NCI-H82 treated with DMSO at 0.1 percent for 48 hours (cell line): ENCODE measurements around the gene B3GNT7.

Experiments used
- DNase-seq: peaks from one replicate; lab custom pipeline; 2025; ENCODE audit not compliant: unreplicated experiment; lab: John Stamatoyannopoulos, UW

B3GNT7 gene

DNA sequence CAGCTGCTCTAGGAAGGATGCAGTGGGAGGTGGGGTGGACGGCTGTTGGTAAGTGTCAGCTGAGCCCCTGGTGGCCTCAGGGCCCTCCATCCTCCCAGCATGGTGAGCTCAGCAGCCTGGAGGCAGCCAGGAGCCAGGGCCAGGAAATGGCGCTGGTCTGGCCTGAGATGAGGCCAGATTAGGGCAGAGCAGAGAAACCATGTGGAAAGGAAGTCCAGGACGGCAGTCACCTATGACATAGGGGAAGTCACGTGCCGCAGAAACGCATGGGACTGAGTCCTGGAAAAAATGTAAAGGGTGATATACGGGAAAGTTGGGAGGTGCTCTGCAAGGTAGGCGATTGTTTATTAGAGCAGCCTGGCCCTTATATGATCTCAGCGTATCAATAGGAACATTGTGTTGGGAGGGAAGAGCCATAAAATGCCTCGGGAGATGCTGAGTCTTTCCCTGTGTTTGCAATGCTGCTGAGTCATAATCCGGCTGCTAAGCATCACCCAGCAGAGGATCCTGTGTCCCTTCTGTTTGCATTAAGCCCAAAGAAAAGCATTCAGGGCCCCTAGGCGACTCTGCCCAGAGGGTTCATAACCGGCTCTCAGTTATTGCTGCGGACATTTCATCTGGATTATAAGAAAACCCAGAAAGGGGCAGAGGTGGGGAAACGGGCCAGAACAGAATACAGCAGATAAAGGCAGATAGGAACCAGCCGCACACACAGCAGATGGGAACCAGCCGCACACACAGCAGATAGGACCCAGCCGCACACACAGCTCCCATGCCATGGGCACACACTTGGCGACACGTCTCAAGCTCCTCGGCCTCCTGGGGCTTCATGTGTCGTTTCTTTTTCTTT, 30.3 kb upstream of the B3GNT7 start:
- peak; percentile 52 for DNase-seq

DNA sequence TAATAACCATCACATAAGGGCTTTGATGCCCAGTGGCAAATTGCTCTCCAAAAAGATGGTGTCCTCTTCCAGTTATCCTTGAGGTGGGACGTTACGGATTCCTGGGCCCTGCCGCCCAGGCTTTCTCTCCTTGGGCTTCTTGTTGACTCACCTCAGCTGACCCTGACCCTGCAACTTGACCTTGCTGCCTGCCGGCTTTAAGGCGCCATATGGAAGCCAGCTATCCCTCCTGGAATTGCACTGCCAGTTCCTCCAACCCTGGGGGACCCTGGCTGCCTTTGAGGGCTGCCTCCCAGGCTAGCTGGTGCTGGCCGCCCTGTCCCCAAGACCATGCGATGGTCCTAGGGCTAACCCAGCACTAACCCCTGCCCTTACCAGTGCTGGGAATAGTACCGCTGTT, 28.3 kb upstream of the B3GNT7 start:
- DNase-seq: no peak

DNA sequence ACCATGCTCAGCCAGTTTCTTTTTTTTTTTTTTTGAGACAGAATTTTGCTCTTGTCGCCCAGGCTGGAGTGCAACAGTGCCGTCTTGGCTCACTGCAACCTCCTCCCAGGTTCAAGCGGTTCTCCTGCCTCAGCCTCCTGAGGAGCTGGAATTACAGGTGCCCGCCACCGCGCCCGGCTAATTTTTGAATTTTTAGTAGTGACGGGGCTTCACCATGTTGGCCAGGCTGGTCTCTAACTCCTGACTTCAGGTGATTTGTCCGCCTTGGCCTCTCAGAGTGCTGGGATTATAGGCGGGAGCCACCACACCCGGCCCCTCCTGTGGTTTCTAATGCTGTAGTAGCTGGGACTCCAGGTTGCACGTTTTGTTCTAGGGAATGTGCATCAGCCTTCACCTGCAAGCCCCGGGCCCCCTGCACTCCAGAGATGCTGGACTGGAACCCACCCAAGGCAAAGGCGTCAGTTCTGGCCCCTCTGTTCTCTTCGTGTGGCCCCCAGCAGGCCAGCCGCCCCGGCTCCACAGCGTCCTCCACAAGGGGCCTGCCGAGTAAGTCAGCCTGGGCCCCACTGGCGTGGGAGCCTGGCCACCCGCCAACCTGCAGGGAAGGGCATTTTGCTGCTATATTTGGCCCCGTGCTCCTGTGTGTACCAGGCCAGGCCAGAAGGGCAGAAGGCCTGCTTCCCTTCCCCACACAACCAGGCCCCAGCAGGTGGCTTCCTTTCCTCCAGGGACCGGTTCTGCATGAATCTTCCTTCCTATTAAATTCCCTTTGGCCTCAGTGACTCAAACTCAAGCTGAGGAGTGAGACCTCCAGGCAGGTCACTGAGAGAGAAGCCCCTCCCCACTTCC, 25.7 kb upstream of the B3GNT7 start:
- no peak for DNase-seq

DNA sequence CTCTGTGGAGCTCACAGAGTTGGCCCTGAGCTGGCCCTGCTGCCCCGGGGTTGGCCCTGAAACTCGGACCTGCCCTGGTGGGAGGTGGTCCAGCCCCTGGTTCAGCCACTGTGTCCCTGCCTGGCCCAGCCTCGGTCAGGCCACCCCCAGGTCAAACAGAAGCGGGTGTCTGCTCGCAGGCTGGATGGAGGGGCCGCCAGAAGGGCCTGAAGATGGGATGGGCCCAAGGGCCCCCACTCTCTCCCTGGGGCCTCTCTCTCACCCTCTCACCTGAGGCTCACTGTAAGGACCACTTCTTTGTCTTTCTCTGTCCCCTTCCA, 25.1 kb upstream of the B3GNT7 start:
- no peak for DNase-seq

DNA sequence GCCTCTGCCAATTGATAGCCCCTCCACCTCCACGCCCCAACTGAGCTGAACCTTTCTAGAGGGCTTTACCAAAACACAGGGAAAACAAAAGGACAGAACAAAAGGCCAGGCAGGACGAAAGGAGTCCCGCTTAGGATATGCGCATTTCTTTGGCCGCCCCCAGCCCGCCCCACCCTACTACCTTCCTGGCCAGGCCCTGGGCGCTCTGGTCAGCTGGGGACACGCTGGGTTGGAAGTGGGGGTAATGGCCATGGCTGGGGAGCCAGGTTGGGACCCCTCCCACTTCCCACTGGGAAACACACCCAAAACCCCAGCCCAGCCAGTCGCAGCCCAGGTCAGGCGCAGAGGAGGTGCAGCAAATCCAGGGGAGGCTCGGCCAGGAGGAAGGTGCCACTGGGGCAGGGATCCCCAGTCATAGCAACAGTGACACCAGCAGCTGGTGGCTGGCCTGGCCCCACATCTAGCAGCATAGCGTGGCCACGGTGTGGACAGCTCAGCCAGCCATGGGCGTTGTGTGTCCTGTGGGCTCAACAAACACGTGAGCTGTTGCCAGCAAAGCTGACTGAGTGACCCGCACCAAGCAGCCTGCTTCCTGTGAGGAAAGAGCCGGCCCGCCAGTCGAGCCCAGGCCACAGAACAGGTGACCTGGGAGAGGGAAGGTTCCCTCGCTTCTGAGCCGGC, 24.6 kb upstream of the B3GNT7 start:
- no peak for DNase-seq

DNA sequence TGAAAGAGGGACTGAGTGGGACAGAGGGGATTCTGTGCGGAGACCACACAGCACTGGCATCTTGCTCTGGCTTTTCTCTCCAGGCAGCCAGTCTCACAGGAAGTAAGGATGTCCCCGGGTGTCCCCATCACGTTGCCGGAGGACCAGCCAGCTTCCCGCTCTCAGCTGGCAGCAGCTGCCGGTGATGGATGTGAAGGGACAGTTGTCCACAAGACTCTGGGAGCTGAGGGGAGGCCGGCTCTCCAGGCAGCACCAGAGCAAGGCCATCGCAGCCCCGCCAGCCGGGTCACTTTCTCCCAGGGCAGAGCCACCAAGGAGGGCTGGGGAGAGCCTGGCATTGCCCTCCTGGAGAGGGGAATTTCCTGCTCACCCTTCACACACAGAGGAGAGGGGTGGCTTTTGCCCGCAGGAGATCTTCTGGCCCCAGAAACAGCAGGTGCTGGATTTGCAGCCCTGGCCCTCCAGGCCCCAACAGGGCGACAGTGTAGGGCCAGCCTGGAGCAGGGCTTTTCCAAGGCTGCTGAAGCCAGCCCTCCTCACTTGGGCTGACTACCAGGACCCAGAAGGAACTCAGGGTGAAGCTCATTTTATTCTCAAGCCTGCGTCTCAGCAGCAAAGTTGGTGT, 24.0 kb upstream of the B3GNT7 start:
- no peak for DNase-seq

DNA sequence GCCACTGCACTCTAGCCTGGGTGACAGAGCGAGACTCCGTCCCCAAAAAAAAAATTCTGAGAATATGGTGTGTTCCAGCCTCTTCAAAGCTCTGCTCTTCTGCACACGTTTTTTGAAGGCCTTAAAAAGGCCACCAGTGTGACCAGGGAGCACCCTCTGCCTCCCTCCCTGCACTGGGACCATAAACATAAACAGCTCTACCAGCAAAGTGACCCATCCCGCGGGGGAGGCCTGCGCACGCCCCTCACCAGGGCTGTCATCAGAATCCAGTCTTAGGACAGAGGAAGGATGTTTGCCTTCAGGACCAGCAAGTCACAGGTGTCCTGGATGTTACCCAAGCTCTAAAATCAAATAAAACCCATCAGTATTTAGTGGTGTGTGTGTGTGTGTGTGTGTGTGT, 23.2 kb upstream of the B3GNT7 start:
- no peak for DNase-seq

DNA sequence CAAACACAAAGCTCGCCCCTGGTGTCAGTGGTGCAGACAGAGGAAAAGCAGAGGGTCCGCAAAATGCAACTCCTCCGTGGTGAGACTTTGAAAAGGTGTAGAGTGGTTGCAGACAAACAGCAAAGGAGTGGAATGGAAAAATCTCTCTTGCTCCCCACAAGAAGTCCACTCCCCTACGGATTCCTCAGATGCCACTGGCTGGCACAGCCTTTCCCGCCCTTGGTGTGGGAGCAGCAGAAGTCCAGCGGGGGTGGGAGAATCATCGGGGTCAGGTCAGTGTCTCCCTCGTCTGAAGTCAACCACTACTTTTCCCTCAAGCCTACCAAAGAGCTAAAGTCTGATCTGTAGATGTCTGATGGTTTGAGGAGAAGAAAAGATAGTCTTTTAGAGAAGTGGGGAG, 22.3 kb upstream of the B3GNT7 start:
- no peak for DNase-seq

DNA sequence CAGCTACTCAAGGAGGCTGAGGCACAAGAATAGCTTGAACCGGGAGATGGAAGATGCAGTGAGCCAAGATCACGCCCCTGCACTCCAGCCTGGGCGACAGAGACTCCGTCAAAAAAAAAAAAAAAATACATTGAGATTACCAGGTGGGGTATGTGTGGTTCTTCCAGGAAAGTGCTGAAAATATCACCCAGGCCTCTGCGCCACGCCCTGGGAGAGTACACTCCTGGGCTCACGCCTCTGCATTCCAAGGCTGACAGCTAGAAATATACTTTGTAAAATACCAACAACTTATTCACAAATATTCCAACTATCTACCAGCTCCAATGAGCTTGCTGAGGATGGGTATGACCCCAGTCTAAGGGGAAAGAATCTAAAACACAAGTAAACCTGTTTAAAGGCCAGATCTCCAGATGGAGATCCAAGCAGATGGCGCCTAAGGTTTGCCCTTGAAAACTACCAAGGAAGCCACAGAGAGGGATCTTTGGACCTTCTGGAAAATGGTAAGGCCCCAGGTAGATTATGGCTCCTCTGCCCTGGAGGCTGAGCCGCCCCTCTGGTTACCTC, 21.6 kb upstream of the B3GNT7 start:
- no peak for DNase-seq

DNA sequence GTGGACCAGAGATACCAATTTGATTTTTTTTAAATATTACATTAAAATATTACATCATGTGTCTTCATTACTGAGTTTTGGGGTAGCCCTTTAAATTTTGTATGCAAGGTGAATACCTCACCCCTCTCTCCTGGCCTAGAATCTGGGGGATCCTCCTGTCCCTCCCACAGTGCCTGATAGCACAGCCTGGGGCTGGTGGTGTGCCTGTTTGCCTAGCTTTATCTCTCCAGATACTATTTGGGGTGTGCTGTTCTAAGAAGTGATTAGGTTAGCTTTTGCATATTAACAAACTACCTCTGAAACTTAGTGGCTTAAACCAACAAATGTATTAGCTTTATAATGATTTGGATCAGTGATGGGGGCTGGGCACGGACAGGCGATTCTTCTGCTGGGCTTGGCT, 20.7 kb upstream of the B3GNT7 start:
- no peak for DNase-seq

DNA sequence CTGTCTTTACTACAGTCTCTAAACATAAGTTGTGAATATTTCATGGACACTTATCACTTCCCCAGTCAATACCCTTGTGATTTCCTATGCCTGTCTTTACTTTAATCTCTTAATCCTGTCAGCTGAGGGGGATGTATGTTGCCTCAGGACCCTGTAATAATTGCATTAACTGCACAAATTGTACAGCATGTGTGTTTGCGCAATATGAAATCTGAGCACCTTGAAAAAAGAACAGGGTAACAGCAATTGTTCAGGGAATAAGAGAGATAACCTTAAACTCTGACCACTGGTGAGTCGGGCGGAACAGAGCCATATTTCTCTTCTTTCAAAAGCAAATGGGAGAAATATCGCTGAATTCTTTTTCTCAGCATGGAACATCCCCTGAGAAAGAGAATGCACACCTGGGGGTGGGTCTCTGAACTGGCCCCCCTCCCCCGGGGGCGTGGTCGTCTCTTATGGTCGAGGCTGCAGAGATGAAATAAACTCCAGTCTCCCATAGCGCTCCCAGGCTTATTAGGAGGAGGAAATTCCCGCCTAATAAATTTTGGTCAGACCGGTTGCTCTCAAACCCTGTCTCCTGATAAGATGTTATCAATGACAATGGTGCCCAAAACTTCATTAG, 19.4 kb upstream of the B3GNT7 start:
- DNase-seq: peak; percentile 51

DNA sequence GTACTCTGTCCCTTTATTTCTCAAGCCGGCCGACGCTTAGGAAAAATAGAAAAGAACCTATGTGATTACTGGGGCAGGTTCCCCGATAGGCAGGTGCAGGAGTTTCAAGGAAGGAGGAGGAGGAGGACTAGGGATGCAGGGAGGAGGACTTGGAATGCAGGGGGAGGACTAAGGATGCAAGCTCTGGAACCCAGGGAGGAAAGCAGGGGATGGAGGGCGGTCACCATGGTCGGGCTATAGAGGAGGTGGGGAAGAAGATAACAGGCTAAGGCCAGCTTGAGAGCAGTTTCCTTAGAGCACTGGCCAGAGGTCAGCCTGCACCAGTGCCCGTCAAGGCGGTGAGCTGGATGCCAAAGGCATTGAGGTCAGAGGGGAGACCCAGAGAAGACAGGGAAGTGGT, 18.7 kb upstream of the B3GNT7 start:
- DNase-seq: no peak

DNA sequence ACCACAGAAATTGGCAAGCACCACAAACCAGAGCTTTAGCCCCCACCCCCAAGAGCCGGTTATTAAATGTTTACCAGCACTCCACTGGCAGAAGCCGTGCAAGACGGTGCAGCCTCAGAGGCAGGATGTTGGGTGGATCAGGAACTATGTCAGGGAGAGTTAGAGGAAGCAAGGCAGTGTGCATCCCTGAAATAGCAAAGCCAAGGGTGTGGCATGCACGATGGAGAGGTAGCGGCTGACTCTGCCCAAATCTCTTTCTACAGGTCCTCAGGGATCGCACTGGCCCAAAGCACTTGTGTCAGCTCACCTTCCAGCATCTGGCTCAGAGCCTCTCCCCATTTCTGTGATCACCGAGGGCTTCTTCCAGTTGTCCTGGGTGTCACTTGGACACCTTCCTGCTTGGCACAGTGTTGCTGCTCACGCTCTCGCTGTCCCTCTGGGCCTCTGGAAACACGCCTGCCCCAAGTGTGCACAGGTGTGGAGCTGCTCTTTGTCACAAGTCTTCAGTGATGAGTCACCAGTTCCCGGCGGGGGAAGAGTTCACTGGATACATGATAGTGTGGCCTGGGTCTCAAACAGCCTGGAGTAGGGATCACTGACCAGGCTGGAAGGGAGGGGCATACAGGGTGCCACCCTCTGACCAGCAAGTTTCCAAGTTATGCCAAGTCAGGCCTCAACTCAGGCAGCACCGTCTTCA, 17.3 kb upstream of the B3GNT7 start:
- DNase-seq: no peak

DNA sequence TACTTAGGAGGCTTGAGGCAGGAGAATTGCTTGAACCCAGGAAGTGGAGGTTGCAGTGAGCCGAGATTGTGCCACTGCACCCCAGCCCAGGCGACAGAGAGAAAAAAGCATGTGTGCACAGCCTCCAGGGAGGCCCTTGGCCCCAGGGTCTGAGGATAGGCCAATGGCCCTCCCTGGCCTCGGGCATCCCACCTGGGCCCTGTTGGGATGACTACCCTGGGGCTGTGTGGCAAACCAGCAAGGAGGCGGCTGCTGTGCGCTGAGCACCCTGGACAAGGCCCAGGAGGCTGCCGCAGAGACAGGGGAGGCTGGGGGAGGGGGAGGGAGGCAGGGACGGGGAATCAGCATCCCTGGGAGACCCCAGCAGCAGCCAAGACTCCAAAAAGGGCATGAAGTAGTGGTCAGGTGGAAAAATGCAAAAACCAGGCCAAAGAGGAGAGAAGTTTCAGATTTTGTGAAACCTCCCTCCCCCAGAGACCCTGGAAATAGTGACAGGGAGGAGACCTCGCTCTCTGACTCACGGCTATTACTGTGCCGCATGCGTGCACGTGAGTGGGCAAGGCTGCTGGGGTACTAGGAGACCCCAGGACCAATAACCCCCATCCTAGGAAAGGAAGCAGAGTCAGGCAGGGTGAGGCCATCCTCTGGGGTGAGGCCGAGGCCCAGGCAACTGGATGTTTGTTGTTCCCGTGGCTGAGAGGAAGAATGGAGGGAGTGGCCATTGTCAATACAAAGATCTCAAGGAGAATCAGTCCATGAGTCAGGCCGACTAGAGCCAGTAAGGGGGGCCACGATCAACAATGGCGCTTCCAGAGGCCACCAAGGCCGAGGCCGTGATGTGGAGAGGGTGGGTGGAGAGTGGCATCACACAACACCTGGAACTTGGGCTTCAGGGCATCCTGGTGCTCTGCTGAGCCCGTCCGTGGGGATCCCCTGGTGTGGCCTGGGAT, 16.0 kb upstream of the B3GNT7 start:
- DNase-seq: no peak

DNA sequence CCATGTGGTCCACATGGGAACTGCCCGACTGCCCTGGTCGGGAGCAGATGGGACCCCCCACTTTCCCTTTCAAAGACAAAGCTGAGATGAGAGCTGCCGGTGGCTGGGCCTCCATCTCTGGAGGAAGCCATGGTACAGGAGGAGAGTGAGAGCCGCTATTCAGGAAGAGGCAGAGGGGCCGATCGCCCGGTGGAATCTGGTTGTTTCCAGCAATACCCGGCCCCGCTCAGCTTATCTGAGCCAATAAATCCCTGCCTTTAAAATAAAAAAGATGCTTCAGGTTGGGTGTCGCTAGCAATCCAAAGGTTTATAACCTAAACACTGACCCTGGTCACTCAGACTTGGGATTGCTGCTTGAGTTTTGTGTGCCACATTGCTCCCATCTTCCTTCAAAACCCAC, 15.2 kb upstream of the B3GNT7 start:
- DNase-seq: no peak

DNA sequence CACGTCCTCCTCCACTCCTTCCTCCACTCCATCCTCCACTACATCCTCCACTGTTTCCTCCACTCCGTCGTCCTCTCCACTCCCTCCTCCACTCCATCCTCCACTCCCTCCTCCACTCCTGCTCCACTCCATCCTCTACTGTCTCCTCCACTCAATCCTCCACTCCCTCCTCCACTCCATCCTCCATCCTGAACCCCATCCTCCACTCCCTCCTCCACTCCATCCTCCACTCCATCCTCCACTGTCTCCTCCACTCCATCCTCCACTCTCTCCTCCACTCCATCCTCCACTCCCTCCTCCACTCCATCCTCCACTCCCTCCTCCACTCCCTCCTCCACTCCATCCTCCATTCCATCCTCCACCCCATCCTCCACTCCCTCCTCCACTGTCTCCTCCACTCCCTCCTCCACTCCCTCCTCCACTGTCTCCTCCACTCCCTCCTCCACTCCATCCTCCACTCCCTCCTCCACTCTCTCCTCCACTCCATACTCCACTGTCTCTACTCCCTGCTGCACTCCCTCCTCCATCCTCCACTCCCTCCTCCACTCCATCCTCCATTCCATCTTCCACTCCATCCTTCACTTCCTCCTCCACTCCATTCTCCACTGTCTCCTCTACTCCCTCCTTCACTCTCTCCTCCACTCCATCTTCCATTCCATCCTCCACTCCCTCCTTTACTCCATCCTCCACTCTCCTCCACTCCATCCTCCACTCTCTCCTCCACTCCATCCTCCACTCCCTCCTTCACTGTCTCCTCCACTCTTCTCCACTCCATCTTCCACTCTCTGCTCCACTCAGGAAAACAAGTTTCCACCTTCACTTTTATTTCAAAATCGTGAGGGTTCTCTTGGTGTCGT, 14.3 kb upstream of the B3GNT7 start:
- no peak for DNase-seq

DNA sequence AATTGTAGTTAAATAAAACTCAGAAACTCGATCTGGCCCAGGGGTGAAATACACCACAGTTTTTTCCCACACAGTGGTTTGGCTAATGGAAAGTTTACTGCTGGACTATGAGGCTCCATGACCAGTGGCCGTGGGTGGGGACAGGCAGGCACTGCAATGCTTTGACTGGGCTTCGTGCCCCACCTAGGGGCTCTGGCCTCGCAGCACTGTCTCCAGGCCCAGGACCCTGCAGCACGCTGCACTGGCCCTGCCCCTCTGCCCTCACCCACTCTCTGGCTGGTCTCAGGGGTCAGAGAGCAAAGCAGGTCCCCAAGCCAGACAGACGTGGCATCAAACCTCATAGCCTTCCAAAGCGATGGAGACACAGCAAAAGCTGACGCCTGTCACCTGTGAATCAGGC, 13.4 kb upstream of the B3GNT7 start:
- DNase-seq: no peak
